Measurements from ENCODE around the gene TTC33.

- TF ChIP-seq CTCF (IDR thresholded peaks at IDR 0.05): no peak
- no peak for TF ChIP-seq POLR2A (IDR thresholded peaks at IDR 0.05)
- TF ChIP-seq EP300 (IDR thresholded peaks at IDR 0.05; ENCODE audit: low read depth): no peak
- TF ChIP-seq POLR2AphosphoS5 (IDR thresholded peaks at IDR 0.05): no peak
These were observed 154.4 kb downstream of the TTC33 start for GRCh38 chr5:40601198-40601868.
